Stimulated activated CD8-positive, alpha-beta memory T cell treated with anti-CD3 and anti-CD28 coated beads, Interleukin-4, amount 100 ng/mL, for 4 hours (primary cell): ENCODE results near the gene ECM1.

ENCODE experiments used
- DNase-seq, 2 donors: peaks; one replicate each; pipeline ENCODE4 v3.0.0-alpha.2; 2020; ENCODE audit warnings: low read depth in 2 of 2, low spot score in 1 of 2

Gene ECM1

GRCh38 chr1:150543500-150544143, 35.7 kb downstream of the ECM1 start:
- no peak for DNase-seq

- no peak for DNase-seq
These were observed 36.3 kb downstream of the ECM1 start for GRCh38 chr1:150544204-150544603.

GRCh38 chr1:150545486-150546032, 37.6 kb downstream of the ECM1 start:
- DNase-seq, result no peak

- no peak for DNase-seq
These were observed 38.5 kb downstream of the ECM1 start for GRCh38 chr1:150546294-150546937.

DNA sequence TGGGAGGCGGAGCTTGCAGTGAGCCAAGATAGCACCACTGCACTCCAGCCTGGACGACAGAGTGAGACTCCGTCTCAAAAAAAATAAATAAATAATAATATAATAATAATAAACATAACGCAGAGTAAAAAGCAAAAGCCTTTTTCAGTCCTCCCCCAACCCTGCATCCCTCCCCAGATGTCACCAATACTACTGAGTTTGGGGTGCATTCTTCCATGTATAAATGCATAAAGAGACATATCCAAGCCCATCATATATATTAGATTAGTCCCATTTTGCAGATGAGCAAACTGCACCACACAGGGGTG, 40.4 kb downstream of the ECM1 start:
- DNase-seq, result no peak

- no peak for DNase-seq
These were observed 41.0 kb downstream of the ECM1 start, which contains the start of gene ADAMTSL4 for GRCh38 chr1:150548632-150549495. Gene ADAMTSL4, plus strand, starts transcription at chr1:150549408. Its CDS starts 2,881 bp downstream, at chr1:150552289.

DNA sequence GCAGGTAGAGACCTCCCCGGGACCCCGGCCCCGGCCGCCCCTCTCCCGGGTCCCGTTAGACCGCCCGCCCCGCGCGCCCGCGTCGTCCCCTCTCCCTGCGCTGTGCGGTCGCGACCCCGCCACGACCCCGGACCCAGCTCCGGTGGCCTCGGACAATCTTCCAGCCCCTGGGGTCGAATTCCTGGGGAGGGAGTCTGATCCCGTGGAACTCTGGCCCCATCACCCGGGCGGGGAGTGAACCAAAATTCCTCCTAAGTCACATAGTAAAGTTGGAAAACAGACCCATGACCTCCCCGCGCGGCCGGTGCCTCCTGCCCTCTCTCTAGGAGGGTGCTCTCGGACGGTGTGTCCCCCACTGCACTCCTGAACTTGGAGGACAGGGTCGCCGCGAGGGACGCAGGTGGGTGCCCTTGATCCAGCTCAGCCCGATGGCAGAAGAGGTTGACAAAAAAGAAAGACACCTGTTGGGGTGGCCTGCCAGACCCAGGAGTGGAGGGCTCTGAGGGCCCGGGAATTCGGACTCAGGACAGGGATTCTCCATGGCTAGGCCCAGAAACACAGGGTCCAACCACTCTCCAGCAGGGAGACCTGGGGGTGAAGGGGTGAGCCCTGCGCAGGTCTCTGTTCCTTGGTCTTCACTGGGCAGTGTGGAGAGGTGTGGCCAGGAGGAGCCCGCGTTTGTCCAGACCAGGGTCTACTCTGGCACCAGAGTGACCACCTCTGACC, 41.8 kb downstream of the ECM1 start:
- DNase-seq, result no peak

- no peak for DNase-seq
These were observed 42.5 kb downstream of the ECM1 start for GRCh38 chr1:150550222-150551050.

DNA sequence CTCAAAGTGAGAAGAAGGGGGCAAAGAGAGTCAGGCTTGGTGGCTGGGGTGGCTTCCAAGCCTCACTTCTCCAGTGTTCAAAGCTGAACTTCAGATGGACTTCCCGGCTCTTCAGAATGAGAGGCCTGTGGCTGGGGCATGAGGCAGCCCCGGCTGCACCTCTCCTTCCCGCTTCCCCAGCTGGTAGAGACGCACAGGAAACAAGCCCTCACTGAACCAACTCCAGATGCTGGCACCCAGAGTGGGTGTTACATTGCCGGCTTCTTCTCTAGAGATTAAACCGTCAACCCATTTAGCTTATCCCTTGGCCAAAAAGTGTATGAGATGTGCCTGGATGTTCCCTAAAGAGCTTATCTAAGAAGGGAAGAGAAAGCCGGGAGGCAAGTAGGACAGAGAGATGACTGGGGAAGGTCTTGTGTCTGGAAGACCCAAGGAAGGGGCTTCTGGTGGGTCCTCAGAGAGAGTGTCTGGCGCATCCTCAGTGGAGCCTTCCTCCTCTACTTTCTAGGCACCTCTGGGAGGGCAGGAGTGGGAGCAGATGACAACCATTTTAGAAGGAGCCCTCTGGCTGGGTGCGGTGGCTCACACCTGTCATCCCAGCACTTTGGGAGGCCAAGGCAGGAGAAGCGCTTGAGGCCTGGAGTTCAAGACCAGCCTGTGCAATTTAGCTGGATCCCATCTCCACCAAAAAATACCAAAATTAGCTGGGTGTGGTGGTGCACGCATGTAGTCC, 43.3 kb downstream of the ECM1 start:
- DNase-seq, result no peak

DNA sequence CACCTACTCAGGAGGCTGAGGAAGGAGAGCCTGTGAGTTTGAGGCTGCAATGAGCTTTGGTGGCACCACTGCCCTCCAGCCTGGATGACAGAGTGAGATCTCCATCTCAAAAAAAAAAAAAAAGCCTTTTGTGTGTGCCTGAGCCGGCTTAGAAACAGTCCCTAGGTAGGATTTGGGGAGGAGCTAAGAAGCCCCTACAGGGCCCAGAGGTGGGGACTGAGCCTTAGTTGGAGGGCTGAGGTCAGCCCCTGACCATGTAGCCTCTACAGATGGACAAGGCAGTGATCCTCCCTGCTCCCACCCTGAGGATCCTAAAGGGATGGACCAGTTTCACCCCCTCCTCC, 43.8 kb downstream of the ECM1 start:
- no peak for DNase-seq

- DNase-seq, result no peak
These were observed 44.4 kb downstream of the ECM1 start for GRCh38 chr1:150552128-150552910.

DNA sequence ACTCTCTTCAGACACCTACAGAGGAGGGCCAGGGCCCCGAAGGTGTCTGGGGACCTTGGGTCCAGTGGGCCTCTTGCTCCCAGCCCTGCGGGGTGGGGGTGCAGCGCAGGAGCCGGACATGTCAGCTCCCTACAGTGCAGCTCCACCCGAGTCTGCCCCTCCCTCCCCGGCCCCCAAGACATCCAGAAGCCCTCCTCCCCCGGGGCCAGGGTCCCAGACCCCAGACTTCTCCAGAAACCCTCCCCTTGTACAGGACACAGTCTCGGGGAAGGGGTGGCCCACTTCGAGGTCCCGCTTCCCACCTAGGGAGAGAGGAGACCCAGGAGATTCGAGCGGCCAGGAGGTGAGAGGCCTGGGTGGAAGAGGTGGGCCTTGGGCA, 45.0 kb downstream of the ECM1 start:
- DNase-seq, result no peak

GRCh38 chr1:150553392-150554085, 45.6 kb downstream of the ECM1 start:
- no peak for DNase-seq

DNA sequence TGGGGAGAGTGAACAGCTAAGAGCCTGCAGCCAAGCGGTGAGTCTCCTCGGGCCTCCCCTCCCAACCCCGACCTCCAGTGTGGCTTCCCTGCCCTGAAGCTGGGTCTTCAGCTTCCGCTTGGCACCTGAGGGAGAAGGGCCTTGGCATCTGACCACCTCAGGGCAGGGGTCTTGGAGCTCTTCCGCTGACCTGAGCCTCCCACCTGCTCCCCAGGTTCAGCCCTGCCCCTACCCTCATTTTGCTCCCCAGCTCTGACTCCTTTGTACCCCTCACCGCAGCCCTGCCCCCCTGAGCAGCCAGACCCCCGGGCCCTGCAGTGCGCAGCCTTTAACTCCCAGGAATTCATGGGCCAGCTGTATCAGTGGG, 46.2 kb downstream of the ECM1 start:
- DNase-seq, result no peak

- DNase-seq, result no peak
These were observed 47.5 kb downstream of the ECM1 start for GRCh38 chr1:150555198-150555970.

DNA sequence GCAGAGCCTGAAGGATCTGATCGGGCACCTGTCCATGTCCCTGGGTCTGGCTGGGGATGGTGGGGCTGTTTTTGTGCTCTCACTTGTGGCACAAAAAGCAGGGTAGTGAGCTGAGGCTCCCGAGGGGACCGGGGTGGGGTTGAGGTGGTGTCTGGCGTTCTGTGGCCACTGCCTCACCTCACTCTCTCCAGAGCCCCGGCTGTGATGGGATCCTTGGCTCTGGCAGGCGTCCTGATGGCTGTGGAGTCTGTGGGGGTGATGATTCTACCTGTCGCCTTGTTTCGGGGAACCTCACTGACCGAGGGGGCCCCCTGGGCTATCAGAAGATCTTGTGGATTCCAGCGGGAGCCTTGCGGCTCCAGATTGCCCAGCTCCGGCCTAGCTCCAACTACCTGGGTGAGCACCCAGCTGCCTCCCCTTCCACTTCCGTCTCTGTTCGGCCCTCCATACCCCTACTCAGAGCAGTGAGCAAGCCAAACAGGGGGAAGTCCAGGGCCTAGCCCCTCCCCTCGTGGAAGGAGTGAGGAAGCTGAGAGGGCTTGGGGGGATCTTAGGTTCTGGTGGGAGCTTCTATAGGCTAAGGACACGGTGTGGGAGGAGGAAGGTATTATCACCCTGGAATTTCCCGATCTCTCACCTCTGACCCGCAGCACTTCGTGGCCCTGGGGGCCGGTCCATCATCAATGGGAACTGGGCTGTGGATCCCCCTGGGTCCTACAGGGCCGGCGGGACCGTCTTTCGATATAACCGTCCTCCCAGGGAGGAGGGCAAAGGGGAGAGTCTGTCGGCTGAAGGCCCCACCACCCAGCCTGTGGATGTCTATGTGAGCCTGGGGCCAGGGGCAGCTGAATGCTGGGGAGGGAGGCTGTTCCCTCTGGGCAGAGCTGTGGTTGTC, 48.3 kb downstream of the ECM1 start:
- no peak for DNase-seq
